H1 (cell line): ENCODE results near the gene A3GALT2. TPM values are rescaled to one million over a fixed set of nuclear protein-coding genes. Genes with fewer than 3 reads are reported as not detected.

Experiments
- EP300 ChIP-seq, 2 experiments: IDR thresholded peaks; 1 replicate in 1 of 2; 2 replicates in 1 of 2; pipeline ENCODE4 v1.6.1; 2011 to 2012; ENCODE audit warnings: low read depth in 2 of 2, low read length in 2 of 2, mild to moderate bottlenecking in 2 of 2, borderline replicate concordance in 1 of 2, inconsistent platforms in 1 of 2, moderate library complexity in 1 of 2
- GABPA ChIP-seq: IDR thresholded peaks from 2 replicates; pipeline ENCODE4 v1.6.1; 2011; ENCODE audit warnings: mild to moderate bottlenecking, low read length, moderate library complexity, borderline replicate concordance; ENCODE audit not compliant: insufficient read depth
- PHF8 ChIP-seq: fragments of 200-600 bp; sonication (generic); conservative IDR thresholded peaks from 2 replicates; pipeline ENCODE4 v1.7.1; 2012; ENCODE audit warnings: low read depth, mild to moderate bottlenecking, inconsistent platforms, low read length, moderate library complexity
- polyA plus RNA-seq, 7 experiments: library from polyadenylated mRNA; depleted of rRNA in 3 of 7; stranded (reverse) in 5 of 7; unstranded in 2 of 7; fragments of >200 nt in 5 of 7; fragments of 200-250 nt in 2 of 7; gene quantifications; 1 replicate in 5 of 7; 2 replicates in 1 of 7; 4 replicates in 1 of 7; pipeline versions ENCODE4 v1.2.1 to v1.2.3, GENCODE V29; 2011 to 2013; ENCODE audit warnings: missing spikeins in 2 of 7, mixed read lengths in 2 of 7
- total RNA-seq: library from RNA; stranded (reverse); fragmentation: NEBNext Ultra II Directional; extraction: Animal tissue kit (Norgen Biotek cat#: 25700); gene quantifications from 2 replicates; pipeline ENCODE4 v1.2.1, GENCODE V29; 2021

Gene A3GALT2
- total and polyA plus RNA-seq, 2 of the 8 experiments (the other 6 are each of a cell fraction or from before 2014, with no cell fraction given), result not detected

DNA sequence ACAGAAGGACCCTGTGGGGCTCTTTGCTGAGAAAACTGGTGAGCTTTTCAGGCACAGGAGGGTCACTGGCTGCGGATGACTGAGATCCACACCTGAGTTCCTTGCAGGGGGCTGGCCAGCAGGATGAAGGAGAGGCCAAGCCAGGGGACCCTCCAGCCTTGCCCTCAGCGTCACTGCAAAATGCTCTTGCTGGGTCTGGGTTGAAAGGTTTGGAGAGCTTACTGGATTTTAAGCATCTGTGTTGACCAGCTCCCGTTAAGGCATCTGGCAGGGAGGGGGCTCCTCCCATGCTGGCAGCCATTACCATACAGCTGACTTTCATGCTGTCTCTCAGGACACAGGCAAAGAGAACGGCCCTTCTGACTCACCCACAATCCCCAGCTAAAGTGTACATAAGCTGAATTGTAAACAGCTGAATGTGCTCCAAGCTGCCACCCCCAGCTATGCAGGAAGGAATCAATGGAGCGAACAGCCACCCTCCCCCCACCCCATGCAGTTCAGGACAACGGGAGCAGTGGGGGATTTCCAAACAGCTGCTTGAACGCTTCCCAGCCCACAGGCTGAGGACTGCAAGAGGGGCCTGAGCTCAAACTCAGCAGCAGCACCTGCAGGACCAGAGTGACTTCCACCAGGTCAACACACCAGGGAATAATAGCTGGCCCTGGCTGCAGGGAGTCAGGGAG, 21.3 kb upstream of the A3GALT2 start (continued):
- TF ChIP-seq EP300 (IDR thresholded peaks at IDR 0.05; ENCODE audit: borderline replicate concordance in 1 of 2, low read depth in 2 of 2, low read length in 2 of 2), result peak; percentile 2 to 88; a peak in 2 of 3 replicates
- no peak for TF ChIP-seq PHF8
- TF ChIP-seq GABPA, result peak; percentile 43; the same call in 1 of the 2 replicates
